ENCODE results near the gene KRTAP10-4.
"Not testable (repeated sequence)": the region's sequence is repeated elsewhere in the genome, so short reads cannot be mapped to it uniquely, and the experiment has no call there.

DNA sequence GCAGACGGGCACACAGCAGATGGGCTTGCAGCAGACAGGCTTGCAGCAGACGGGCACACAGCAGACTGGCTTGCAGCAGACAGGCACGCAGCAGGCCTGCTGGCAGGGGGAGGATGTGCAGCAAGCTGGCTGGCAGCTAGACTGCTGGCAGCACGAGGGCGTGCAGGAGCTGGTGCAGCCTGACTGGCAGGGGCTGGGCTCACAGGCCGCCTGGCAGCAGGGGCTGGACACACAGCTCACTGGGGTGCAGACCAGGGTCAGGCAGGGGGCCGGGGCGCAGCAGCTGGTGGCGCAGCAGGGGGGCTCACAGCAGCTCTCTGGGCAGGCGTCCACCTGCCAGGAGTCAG is 15.2 kb upstream of the KRTAP10-4 start:
- TF ChIP-seq, protein P1, sequence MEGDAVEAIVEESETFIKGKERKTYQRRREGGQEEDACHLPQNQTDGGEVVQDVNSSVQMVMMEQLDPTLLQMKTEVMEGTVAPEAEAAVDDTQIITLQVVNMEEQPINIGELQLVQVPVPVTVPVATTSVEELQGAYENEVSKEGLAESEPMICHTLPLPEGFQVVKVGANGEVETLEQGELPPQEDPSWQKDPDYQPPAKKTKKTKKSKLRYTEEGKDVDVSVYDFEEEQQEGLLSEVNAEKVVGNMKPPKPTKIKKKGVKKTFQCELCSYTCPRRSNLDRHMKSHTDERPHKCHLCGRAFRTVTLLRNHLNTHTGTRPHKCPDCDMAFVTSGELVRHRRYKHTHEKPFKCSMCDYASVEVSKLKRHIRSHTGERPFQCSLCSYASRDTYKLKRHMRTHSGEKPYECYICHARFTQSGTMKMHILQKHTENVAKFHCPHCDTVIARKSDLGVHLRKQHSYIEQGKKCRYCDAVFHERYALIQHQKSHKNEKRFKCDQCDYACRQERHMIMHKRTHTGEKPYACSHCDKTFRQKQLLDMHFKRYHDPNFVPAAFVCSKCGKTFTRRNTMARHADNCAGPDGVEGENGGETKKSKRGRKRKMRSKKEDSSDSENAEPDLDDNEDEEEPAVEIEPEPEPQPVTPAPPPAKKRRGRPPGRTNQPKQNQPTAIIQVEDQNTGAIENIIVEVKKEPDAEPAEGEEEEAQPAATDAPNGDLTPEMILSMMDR (conservative IDR thresholded peaks at IDR 0.05): not testable (repeated sequence)
- not testable (repeated sequence) for TF ChIP-seq ZFX (IDR thresholded peaks at IDR 0.05)
